HG02943 (cell line): ENCODE data around the gene KCTD15.

Experiments
- ATAC-seq: cut with Tn5 transposase; IDR thresholded peaks from one replicate; pipeline ENCODE4 v1.9.1; 2021; ENCODE audit warnings: mild to moderate bottlenecking, low read depth, moderate library complexity; ENCODE audit not compliant: unreplicated experiment

KCTD15 gene

DNA sequence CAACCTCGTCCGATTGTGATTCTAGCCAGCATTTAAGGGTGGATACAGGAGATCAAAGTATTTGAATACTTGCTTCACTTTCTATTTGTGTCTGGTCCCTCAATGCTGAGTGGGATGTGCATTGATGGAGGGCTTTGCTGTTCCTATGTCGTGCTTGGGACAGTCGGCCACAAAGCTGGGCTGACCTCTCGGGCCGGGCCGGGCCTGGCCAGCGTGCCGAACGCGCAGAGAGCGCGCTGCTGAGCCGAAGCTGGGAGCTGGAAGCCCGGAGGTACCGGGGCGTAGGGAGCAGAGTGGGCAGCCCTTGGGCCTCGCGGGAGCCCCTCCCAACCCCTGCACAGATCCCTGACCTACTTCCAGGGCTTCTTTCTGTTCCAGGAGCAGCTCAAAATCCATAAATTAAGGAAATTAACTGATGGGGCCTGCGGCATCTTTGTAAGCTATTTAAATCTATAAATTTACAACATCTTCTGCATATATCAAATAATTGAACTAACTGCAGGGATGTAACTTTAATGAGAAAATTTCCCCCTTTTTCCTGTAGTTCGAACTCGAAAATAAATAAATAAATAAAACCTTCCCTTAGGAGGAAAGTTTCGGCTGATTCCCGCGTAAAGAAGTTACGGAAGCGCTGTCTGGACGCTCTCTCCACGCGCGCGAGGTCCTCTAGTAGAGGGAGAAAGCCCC is 1.8 kb upstream of the KCTD15 start:
- ATAC-seq, result no peak

DNA sequence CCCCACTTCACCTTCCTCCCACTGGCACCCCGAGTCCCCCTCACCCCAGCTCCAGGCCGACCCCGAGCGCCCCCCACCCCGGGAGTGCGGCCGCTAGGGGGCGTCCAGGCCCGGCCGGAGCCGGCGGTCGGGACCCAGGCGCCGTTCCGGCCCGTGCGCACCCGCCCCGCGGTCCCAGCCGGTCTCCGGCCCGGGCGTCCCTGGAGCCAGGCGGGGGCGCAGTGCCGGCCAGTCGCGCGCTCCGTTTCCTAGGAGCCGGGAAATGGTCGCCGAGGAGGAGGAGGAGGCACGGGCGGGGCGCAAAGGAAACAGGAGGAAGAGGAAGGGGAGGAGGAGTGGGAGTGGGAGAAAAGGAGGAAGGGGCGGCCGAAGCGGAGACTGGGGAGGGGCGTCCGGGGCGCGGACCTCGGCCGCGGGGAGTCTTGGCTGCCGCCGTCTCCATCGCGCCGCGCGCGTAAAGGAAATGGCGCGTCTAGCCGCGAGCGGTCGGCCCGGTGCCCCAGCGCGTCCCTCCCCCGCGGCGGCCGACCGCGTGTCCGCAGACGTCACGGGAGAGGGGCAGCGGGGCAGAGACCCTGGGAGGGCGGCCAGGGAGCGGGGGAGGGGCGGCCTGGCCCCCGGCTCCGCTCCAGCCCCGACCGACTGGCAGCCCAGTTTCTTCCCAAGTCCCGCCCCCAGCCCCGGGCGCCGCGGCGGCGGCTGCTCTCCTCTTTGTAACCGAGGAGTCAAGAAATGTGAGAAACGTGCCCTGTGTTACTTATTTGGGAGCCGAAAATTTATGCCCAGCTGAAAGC is 1.1 kb upstream of the KCTD15 start:
- no peak for ATAC-seq

DNA sequence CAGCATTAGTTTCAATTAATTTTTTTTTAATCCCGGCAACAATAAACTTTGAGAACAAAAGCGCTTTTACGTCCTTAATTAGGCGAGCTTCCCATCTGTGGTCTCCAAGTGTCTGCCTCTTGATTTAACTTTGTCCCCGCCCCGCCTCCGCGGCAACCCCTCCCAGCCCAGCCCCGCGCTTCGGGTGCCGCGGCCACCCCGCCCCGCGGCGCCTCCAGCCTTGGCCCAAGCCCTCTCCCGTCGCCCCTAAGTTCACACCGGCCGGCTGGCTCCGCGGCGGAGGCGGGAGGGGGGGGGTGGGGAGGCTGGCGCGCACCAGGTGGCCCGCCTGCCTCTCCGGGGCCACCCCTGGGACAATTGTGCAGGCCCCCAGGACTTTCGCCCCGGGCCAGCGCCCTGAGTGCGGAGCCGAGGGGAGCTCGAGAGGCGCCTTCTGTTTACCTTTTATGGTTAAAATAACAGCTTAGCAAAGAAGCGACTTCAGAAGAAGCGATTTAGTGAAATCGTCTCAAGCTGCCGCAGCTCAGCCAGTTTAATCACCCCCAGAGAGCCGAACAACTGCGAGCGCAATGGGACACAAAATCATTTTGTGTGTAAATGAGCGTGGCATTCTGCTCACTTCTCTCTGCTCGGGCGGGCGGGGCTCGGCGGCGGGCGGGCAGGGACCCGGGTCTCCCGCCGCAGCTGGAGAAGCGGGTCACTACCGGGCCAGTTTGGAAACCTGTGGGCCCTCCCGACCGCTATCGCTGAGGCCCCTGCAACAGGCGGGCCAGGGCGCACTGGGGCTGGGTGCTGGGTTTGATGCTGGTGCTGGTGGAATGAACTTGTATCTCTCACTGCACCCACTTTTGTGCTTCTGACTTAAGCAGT is 1.4 kb downstream of the KCTD15 start:
- ATAC-seq, result no peak

DNA sequence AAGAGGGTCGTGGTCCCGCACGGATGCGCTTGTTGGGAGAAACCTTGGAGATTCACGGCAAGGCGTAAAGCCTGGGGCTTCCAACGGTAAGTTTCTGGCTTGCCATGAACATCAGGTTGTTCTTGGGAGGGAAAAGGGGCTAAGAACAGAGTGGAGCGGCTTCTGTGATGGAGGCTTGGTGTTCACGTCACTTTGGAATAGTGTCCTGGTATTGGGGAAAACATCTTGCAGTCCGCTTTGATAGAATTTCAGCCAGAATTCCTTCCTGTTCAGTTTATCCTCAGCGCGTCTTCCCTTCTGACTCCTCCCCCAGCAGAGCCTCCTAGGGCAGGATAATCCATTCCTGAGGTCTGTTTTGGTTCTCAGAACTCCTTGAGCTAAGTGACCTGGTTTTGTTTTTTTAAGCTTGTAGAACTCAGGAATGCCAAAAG is 2.0 kb downstream of the KCTD15 start:
- no peak for ATAC-seq

DNA sequence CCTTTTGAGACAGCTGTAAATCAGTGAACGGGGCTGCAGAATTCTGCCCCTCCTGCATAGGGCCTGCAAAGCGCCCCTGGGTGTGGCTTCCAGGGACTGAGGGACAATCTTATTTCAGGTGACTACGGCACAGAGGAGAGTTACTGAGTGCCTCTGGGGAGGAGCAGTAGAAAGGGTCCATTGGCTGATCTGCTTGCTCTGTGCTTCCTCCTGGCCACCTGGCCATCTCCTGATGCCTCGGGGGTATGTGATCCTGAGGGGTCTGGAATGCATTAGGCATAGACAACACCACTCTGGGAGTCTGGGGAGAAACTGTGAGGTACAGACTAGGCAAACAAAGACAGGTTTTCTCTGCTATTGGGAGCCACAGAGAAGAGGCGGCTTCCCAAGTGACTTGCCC is 2.8 kb downstream of the KCTD15 start:
- no peak for ATAC-seq

DNA sequence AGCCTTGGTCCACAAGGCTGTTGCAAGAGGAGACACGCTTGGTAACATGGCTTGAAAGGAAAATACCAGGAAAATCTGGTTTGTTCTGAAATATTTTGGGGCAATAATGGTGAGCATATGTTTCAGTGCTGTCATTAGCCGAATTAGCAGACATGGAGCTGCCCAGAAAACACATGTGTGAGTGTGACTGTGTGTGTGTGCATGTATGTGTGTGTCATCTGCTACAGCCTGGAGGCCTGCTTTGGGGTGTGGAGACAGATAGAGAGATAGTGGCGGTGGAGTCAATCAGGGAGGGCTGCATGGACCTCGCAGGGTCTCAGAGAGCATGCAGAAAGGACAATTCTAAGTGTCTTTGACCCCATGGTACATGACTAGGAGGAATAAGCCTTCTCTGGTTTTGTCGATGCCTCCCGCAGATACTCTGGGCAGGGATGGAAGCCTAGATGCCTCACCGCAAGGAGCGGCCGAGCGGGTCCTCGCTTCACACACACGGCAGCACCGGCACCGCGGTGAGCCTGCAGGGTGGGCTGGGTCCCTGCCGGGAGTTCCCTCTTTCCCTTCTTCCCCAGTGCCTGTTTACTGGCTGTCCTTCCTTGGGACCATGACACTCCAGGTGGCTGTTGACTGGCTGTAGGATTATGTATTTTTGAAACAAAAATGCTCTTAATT is 3.5 kb downstream of the KCTD15 start:
- no peak for ATAC-seq

DNA sequence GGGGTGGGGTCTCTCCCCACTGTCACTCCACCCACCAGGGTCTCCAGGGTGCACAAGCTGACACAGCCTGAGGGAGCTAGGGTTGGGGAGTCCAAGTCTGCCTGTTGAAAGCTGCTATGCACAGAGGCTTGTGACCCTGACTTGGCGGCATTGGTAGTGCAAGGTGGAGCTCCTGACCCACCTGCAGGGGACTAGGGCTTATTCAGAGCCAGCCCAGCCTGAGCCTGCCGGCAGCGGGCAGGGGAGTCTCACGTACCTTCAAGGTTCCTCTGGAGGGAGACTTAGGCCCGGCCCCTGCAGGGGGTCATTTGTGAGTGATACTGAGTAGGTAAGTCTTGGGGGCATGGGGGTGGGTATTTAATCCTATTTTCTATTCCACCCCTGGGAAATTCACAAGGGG is 4.7 kb downstream of the KCTD15 start:
- ATAC-seq, result no peak

DNA sequence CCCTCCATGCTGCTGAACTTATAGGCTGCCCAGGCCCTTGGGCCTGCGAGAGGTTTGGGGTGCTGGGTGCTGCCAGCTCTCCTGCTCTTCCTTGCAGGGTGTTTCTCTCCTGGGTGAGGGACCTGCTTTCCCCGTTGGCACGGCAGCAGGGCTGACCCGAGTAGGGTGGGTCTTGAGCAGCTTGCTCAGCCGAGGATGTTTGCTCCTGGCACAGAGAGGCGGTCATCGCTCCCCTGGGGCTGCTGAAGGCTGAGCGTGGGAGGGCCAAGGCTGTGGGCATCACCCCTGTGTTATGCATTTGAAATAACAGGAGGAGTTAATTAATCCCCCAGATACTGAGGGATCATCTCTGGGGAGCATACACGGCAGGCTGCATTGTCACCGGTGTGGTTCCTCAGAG is 5.3 kb downstream of the KCTD15 start:
- no peak for ATAC-seq

DNA sequence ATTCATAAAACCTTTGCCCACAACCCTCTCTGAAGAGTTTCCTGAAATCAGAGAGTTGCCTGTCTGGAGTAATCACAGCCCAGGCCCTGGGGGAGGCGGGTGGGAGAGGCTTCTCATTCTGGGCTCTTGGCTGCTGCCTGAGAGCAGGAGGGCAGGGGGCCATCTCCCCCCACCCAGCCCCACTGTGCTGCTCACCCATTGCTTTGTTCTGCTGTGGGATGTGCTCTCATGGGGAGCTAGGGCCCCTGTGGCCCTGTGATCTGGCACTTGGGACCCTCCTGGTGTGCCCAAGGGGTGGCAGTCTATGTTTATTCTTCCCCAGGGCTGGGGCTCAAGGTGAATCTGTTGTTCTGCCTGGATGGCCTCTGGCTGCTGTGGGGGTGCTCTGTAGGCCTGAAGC is 6.1 kb downstream of the KCTD15 start:
- ATAC-seq, result no peak

DNA sequence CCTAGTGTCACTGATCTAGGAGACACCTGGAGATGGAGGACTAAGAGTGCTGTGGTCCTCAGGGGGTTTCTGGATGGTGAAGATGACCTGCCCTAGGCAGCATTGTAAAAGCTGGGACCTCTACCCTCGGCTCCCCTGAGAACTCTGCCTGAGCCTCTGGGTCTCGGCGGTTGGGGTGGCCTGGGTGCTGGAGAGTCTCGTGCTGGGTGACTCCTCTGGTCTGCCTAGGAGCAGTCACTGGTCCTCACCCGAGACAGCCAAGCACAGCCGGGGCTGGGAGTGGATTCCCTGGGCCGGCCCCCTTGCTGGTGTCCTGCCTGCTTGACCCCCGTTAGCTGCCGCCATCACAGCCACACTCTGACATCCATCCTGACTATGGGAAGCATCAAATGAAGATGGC is 6.7 kb downstream of the KCTD15 start:
- ATAC-seq, result no peak

DNA sequence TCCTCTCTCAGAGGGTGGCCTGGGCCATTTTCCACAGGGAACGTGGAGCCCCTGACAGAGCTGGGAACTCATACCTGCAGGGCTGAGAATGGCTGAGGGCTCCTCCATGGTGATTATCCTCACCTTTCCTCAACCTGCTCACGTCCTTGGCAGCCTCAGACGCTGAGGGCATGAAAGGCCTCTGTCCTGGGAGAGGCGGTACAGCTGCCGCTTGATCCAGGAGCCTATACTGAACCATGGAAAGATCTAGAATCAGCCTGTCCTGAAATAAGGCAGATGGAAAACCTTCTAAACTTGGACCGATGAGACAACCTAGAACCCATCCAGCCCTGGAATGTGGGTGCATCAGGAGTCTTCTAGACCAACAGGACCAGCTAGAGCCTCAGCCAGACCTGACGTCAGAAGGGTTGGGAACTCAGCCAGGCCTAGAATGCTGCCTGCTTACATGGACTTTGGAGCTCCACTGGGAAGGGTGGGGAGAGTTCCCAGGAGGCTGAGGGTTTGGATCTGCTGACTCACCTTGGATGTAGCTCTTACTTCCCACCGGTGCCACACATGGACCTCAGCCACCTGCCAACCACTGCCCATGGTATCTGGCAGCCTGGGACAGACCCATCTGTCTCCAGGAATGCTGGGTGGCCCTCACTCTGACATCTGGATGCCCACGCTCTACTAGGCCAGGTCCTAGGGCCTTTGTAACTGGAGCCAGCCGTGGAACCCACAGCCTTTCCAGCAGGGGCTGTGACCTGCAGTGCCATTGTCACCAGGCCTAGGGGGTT is 7.5 kb downstream of the KCTD15 start:
- no peak for ATAC-seq

DNA sequence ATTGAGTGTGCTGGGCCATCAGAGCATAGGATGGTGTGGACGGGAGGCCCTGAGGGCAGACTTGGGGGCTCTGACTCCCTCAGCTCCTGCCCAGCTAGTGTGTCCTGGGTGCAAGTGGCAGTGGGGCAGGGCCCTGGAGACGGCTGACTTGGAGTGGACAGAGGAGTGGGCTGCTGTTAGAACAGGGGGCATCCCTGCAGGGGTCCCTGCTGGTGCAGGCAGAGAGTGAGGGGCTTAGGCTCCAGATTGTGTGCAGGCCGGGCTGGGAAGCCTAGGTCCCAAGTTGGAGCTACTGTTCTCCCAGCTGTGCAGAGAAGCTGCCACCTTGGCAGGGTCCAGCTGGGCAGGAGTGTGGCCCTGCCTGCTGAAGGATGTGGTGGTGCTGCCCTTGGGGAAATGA is 8.6 kb downstream of the KCTD15 start:
- ATAC-seq, result no peak

DNA sequence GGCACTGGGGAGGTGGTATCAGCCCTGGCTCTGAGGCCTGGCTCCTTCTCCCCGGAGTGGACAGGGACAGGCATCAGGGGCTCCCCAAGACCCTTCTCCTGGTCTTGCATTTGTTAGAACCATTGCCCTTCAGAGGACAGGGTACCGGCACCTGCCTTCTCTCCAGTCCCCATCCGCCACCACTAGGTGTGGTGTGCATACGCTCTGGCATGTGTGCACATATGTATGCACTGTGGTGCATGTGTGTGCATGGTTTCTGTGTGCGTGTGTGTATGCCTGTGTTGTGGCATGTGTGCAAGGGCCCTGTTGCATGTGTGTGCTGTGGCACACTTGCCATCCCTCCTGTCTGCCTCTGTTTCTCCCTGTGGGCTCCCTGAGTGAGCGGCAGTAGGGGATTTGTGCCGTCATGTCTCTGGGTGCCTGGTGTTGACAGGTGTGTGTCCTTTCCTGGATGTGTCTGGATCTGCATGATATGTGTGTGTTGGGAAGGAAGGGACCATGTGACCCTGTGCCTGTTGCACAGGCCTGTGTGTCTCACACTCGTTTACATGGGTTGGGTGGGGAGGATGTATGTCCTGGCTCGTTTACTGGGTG is 9.3 kb downstream of the KCTD15 start:
- no peak for ATAC-seq

DNA sequence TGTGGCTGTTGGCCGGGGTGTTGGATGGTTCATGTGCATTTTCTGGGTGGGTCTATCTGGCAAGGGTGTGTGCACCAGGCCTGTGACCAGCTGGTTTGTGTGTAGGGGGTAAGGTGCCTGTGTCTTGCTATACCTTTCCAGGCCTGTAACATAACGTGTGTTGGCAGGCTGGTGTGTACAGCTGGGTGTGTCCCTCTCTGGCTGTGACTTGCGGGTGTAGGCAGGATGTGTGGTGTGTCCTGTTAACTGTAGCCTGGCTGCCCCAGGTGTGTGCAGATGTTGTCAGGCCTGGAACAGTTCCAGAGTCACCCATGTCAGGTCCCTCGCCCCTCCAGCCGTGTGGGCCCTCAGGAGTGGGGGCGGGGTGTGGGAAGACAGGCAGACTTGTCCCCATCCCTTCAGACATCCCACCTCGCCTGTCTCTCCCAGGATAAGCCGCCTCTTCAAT is 9.8 kb downstream of the KCTD15 start:
- no peak for ATAC-seq

DNA sequence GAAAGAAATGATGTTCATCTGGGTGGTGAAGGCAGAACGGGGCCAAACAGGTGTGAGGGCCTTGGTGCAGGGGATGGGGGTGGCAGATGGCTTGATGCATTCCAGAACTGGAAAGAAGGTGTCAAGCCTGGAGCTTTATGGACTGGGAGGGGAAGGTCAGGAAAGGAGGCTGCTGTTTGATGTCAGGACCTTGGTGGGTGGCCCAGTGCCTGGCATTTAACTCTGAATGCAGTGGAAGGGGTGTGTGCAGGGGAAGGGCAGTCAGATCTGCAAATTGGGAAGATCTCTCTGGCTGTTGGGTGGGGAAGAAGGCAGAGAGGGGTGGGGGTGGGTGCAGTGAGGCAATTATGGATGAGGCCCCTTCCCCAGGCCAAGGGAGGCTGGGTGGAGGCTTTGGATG is 11.7 kb downstream of the KCTD15 start:
- ATAC-seq, result no peak

DNA sequence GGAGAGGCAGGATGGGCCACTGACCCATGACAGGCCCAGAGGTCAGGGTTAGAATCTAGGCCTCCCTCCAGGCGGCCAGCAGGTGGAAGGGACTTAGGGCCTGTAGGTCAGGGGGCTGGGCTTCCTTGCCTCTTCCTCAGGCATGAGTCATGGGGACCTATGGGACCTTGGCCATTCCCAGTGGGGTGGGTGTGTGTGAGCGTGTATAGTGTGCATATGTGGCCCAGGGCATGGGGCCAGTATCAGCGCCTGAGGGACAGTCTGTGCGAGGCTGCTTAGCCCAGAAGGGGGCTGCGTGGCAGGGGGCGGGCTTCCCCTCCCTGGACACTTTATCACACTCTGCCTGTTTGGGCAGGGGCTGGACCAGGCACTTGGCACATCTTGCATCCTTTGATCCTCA is 13.3 kb downstream of the KCTD15 start:
- no peak for ATAC-seq

DNA sequence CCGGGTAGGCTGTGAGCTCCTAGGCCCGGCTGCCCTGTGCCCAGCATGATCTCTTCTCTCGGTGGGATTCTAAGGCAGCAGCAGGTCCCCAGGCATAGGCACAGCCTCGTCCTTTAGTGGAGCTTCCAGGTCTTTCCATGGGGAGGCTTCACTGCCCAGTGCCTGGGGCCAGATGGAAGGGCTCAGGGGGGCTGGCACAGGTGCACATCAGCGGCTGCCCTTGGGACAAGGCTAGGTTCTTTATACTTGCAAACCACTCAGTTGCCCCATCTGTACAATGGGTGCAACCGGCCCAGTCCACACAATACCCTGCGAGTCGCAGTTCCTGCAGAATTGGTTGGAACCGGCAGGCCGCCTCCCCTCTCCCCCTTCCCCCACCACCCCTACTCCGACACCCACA is 14.2 kb downstream of the KCTD15 start:
- no peak for ATAC-seq

DNA sequence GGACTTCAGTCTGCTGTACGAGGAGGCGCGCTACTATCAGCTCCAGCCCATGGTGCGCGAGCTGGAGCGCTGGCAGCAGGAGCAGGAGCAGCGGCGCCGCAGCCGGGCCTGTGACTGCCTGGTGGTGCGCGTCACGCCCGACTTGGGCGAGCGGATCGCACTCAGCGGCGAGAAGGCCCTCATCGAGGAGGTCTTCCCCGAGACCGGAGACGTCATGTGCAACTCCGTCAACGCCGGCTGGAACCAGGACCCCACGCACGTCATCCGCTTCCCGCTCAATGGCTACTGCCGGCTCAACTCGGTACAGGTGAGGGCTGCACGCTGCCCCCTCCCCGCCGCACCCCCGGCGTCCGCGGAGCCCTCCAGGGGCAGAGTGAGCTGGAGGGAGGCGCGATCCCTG is 14.6 kb downstream of the KCTD15 start:
- no peak for ATAC-seq

DNA sequence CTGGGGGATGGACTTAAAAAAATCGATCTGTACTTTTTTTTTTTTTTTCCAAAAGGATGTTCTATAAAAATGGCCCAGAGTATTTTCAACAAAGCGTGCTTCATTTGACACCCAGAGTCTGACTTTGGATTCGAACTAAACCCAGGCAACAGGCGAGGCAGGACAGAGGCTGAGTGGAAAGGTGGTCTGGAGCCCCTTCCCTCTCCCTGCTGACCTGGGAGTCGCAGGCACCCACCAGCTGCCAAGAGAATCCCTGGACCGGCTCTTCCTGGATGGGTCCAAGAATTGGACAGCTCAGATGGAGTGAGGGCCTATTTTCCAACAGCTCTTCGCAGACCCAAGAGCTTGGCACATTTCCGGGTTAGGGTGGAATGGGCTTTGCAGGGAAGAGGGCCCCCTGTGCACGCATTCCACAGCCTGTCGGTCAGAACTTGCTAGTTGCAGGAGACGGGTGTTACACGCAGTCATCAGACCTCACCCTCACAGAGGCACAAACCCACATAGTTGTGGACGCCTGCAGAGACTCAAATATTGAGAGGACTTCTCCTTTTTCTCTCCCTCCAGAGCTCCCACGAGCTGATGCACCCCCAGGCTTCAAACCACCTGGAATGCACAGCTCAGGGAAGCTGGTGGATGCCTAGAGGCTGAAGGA is 15.2 kb downstream of the KCTD15 start:
- ATAC-seq, result no peak
